ENCODE results near the gene RPS4Y1.

- TF ChIP-seq CTCF (conservative IDR thresholded peaks at IDR 0.05) = no peak
- no peak for TF ChIP-seq EZH2 (IDR thresholded peaks at IDR 0.05; ENCODE audit: low read depth)
These were observed 44.4 kb upstream of the RPS4Y1 start for GRCh38 chrY:2796977-2797523.
